LNCaP clone FGC (cell line): Measurements from ENCODE around the gene PGAM1.
"Not testable (repeated sequence)": the region's sequence is repeated elsewhere in the genome, so short reads cannot be mapped to it uniquely, and the experiment has no call there.

Source experiments
- DNase-seq: peaks from one replicate; pipeline ENCODE4 v3.0.0-alpha.2; 2011; ENCODE audit warnings: low read depth
- H3K4me3 ChIP-seq: 2 replicates; pipeline ENCODE4 v1.5.1; 2011; ENCODE audit warnings: mild to moderate bottlenecking, low read depth, low read length, control low read depth
- CTCF ChIP-seq: IDR thresholded peaks from 2 replicates; pipeline ENCODE4 v1.5.1; 2012; ENCODE audit warnings: mild to moderate bottlenecking; ENCODE audit not compliant: control insufficient read depth, insufficient read depth; ENCODE audit errors: extremely low read depth

The PGAM1 gene

GRCh38 chr10:97407952-97408248 is 18.1 kb upstream of the PGAM1 start:
- no peak overlapping the region for H3K4me3 ChIP-seq
- no peak for TF ChIP-seq CTCF

GRCh38 chr10:97408496-97408992 is 17.4 kb upstream of the PGAM1 start:
- TF ChIP-seq CTCF: no peak
- no peak overlapping the region for H3K4me3 ChIP-seq
- no peak for DNase-seq

More at GRCh38 chr10:97407952-97408248, 18.1 kb upstream of the PGAM1 start:
- DNase-seq: no peak

- no peak for DNase-seq
- TF ChIP-seq CTCF: no peak
- no peak overlapping the region for H3K4me3 ChIP-seq
Measured at GRCh38 chr10:97411406-97411805, 14.6 kb upstream of the PGAM1 start.

- no peak overlapping the region for H3K4me3 ChIP-seq
- no peak for TF ChIP-seq CTCF
- DNase-seq: no peak
Measured at GRCh38 chr10:97412891-97413304, 13.1 kb upstream of the PGAM1 start.

GRCh38 chr10:97416565-97416964 is 9.4 kb upstream of the PGAM1 start:
- no peak for TF ChIP-seq CTCF
- no peak overlapping the region for H3K4me3 ChIP-seq
- no peak for DNase-seq

- DNase-seq: not testable (repeated sequence)
Measured at GRCh38 chr10:97423757-97424098, 2.3 kb upstream of the PGAM1 start.

GRCh38 chr10:97426776-97427570 is 982 bp downstream of the PGAM1 start:
- DNase-seq: no peak
- peak overlapping the region; percentile 90 for H3K4me3 ChIP-seq
- TF ChIP-seq CTCF: no peak

More at GRCh38 chr10:97423757-97424098, 2.3 kb upstream of the PGAM1 start:
- not testable (repeated sequence) for H3K4me3 ChIP-seq
